GM12873 (cell line): ENCODE data around the gene ENSA.

Experiments used
- TF ChIP-seq, protein P1 (sequence below): IDR thresholded peaks from 2 replicates; pipeline ENCODE4 v1.5.1; 2012; ENCODE audit warnings: low read depth, mild to moderate bottlenecking, moderate library complexity, low read length, control low read depth; ENCODE audit not compliant: insufficient read depth; ENCODE audit errors: missing control alignments

The ENSA gene

DNA sequence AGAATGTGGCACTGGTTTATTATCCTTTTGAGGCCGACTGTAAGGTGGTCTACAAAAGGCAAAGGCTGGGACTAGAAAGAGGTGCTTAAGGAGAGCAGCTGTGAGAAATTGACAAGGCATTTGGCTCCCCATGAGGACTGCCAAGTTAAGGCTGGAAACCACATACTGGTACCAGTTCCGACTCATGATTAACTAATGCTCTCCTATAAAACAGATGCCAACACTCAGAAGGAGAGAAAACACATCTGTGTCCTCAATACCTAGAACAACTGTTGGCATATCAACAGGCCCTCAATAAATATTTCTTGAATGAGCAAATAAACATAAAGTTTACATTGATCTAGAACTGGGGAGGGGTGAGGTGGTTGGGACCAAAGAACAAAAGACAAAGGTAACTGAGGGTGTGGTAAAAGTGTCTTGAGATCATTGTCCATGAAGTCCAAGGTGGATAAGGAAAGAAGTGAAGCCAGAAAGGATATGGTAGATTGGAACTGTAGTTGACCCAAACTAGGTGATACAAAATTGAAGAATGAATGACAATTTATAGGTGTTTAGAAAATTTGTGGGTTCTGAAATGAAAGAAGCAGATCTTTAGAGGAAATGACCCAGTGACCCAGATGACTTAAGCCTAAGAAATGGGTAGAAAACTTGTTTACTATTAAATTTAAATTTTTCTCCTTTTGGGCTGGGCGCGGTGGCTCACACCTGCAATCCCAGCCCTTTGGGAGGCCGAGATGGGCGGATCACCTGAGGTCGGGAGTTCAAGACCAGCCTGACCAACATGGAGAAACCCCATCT lies 33.1 kb downstream of the ENSA start:
- TF ChIP-seq, protein P1, sequence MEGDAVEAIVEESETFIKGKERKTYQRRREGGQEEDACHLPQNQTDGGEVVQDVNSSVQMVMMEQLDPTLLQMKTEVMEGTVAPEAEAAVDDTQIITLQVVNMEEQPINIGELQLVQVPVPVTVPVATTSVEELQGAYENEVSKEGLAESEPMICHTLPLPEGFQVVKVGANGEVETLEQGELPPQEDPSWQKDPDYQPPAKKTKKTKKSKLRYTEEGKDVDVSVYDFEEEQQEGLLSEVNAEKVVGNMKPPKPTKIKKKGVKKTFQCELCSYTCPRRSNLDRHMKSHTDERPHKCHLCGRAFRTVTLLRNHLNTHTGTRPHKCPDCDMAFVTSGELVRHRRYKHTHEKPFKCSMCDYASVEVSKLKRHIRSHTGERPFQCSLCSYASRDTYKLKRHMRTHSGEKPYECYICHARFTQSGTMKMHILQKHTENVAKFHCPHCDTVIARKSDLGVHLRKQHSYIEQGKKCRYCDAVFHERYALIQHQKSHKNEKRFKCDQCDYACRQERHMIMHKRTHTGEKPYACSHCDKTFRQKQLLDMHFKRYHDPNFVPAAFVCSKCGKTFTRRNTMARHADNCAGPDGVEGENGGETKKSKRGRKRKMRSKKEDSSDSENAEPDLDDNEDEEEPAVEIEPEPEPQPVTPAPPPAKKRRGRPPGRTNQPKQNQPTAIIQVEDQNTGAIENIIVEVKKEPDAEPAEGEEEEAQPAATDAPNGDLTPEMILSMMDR: no peak

DNA sequence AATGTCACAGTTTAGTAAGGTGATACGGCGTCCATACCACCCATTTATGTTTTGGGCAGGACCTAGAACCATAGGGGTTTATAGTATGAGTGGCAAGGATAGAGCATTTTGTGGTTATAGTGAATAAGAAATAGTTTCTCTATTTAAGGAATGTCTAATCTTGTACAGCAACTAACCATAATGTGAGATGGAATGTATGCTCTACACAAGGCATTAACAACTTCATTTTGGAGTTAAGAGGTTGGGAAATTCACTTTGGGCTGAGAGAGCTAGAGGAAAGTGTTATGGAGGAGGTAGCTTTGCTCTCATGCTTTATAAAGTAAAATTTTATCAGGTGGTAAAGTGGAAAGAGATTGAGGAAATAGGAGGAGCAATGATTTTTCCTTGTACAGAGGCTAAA lies 47.0 kb downstream of the ENSA start:
- TF ChIP-seq, protein P1: no peak

DNA sequence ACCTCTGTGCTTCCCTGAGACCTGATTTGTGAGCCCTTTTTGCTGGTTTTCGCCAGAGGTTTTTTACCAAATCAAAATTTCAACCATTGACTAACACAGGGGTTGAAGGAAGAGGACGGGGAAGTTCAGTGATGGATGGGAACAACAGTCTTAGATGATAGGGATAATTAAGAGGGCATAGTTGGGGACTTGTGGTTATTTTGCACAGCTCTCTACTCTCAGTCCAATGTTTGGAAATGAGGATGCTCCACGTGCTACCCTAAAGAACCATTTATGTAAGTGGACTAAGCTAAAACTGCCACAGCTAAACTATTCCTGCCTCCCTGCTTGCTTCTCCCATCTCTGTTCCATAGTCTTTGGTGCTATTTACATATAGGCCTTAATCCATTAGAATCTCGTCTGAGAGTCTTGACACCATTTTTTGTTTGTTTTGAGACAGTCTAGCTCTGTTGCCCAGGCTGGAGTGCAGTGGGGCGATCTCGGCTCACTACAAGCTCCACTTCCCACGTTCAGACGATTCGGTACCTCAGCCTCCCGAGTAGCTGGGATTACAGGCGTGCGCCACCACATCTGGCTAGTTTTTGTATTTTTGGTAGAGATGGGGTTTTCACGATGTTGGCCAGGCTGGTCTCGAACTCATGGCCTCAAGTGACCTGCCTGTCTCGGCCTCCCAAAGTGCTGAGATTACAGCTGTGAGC lies 49.3 kb downstream of the ENSA start:
- TF ChIP-seq, protein P1: no peak

DNA sequence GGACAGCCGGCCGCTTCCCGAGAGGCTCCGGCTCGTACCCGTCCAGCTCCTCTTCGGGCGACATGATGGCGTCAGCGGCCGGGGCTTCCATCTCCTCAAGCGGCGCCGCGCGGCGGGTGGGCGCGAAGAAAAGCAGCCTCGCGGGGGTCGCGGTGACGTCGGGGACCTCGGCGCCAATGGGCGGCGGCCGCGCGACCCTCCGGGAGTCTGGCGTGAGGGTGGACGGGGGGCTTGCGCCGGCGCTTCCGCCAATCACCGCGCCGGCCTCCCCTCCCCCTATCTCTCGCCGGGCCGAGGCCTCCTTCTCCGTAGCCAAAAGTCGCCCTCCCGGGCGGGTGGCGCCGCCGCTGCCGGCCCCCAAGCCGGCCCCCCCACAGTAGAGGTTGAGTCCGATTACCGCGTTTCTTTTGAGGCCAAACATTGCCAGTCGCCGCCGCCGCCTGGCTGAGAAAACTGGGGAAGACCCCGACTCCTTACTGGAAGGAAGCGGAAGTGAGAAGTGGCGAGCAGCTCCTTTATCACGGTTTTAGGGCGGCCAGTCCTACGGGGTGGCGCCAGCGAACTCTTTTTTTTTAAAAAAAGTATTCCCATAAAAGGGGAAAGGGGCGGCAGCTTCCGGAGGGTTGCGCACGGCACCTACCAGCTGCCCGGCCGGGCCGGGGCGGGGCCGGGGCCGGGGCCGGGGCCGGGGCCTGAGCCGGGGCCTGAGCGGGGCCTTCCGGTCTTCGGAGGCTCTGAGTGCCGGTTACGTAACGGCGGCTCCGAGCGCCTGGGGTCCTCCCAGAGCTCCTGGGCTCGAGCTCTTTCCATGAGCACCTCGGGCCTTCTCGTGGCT lies 50.1 kb downstream of the ENSA start, which contains the start of gene MCL1:
Gene MCL1, minus strand, starts transcription at position 501 of the 835 bp plus-strand sequence. Its CDS starts 80 bp downstream, at position 421.
- TF ChIP-seq, protein P1: no peak

DNA sequence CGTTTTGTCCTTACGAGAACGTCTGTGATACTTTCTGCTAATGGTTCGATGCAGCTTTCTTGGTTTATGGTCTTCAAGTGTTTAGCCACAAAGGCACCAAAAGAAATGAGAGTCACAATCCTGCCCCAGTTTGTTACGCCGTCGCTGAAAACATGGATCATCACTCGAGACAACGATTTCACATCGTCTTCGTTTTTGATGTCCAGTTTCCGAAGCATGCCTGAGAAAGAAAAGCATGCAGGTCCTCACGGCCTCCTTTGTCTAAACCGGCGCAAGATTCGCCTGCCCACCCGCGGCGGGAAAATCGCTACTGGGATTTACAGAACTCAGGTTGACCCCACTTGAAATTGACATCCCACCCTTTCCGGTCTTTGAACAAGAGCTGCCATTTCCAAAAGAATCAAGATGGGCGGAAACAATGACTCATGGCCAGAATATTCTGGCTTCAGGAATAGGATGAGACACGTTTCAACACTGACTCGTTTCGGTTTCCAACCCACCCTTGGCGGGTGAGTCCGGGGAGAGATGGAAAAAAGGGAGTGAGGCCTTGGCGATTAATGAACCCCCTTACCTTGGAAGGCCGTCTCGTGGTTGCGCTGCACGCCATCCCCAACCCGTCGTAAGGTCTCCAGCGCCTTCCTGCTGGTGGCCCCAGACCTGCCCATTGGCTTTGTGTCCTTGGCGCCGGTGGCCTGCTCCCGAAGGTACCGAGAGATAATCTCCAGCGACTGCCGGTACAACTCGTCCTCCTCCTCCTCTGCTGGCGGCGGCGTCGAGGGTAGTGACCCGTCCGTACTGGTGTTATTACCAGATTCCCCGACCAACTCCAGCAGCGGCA lies 50.9 kb downstream of the ENSA start:
- TF ChIP-seq, protein P1: no peak

DNA sequence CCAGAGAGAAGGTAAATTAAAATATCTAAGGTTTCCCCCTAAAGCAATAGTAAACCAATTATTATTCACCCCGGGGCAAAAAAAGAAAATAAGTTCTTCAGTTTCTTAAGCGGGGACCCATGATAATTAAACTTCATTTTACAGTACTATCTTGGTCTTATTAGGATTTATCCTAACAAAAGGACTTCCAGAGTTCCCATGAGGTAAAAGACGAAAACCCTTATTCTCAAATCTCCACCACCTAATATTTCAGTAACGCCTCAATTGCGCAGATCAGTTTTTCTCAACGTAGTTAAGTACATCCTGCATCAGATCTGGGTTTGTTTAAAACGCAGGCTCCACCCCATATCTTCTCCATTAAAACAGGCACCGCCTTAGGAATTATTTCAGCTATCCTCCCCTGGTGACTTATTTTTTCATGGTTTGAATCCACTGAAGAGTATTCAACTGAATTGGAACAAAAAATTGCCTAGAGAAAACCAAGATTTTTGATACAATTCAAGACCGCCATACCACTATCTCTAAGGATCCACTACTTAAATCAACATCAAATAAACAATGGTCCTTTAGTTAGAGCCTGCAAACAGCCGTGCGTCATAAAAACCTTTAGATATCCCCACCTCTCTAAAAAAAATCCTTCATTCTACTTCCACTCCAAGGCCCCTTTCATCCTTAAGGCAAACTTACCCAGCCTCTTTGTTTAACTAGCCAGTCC lies 51.7 kb downstream of the ENSA start:
- TF ChIP-seq, protein P1: no peak
